HS-27A (cell line): ENCODE results near the gene GPC3.

Source experiments
- DNase-seq: peaks from one replicate; pipeline ENCODE4 v3.0.0-alpha.2; 2012; ENCODE audit warnings: low read depth, missing footprints

Gene GPC3

GRCh38 chrX:133840415-133840814, 145.0 kb downstream of the GPC3 start:
- no peak for DNase-seq

GRCh38 chrX:133838761-133839676, 146.4 kb downstream of the GPC3 start:
- peak; percentile 1 for DNase-seq

- no peak for DNase-seq
Measured at GRCh38 chrX:133837091-133837490, 148.3 kb downstream of the GPC3 start.

DNA sequence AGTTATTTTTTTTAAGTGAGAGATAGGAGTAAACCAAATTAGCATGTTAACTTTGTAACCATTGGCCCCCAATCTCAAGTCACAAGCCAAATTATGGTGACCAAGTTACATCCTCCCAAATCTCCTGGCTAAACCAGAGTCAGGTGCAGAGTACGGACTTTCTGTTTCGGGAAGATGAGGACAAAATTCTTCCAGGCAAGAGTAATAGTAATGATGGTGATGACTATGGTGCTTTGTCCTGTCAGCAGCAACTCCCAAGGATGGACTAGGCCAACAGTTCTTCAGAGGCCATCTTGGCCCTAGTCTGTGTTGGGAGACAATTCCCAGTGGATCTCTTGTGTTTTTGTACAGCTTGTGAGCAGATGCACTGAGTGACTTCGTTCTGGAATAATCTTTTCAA, 148.8 kb downstream of the GPC3 start:
- DNase-seq: no peak

- DNase-seq: no peak
Measured at GRCh38 chrX:133834771-133835170, 150.6 kb downstream of the GPC3 start.

GRCh38 chrX:133819546-133819945, 165.8 kb downstream of the GPC3 start:
- no peak for DNase-seq

GRCh38 chrX:133818019-133818418, 167.4 kb downstream of the GPC3 start:
- no peak for DNase-seq

GRCh38 chrX:133815496-133815895, 169.9 kb downstream of the GPC3 start:
- no peak for DNase-seq

DNA sequence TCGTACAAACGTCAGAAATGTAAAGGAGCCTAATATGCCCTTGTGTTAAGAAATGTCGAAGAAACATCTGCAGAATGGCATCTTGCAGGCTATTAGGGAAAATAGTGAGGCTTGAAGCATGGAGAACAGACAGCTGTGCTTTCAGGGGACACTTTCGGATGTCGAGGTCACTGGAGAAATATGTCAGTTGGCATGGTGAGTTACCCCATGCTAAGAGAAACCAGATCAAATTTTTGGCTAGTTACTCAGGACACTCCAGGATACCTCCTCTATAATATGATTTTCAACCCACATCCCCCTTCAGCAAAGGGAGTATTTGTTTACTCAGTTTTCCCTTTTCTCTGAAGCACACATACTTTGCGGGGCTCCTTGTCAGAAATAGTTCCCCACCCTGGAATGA, 171.4 kb downstream of the GPC3 start:
- DNase-seq: no peak

DNA sequence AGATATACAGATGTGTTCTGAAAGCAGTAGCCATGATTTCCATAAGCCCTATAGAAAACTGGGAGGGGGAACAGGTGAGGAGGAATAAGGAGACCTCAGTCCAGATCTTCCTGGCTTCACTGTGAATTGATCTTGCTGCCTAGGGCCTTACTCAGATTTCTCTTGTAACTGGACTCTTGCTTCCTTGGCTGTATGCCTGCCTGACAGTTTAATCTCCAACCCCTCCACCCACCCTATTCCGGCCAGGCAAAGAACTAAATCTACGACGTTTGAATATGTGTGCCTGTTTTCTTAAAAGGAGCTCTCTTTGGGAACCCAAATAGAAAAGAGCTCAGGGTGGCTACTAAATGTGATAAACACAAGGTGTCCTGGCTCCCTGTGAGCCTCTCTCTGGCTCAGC, 173.0 kb downstream of the GPC3 start:
- no peak for DNase-seq

- DNase-seq: no peak
Measured at GRCh38 chrX:133810925-133811324, 174.5 kb downstream of the GPC3 start.

DNA sequence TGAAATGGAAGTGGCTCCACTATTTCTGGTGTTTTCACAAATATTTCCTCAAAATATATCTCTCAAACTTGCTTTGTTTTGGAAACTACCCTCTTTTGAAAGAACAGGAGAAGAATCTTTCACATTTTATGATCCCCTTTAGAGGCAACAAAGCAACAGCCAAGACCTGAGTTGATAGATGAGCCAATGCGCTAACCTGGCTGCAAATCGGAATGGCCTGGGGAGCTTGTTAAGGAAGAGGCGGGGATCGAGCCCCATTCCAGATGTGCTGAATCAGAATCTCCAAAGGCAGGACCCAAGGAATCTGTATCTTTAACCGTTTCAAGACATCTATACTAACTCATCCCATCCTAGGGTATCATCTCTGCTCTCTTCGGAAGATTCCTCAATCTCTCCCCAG, 181.3 kb downstream of the GPC3 start:
- no peak for DNase-seq

- no peak for DNase-seq
Measured at GRCh38 chrX:133796282-133796681, 189.1 kb downstream of the GPC3 start.

- DNase-seq: no peak
Measured at GRCh38 chrX:133794126-133794525, 191.3 kb downstream of the GPC3 start.

DNA sequence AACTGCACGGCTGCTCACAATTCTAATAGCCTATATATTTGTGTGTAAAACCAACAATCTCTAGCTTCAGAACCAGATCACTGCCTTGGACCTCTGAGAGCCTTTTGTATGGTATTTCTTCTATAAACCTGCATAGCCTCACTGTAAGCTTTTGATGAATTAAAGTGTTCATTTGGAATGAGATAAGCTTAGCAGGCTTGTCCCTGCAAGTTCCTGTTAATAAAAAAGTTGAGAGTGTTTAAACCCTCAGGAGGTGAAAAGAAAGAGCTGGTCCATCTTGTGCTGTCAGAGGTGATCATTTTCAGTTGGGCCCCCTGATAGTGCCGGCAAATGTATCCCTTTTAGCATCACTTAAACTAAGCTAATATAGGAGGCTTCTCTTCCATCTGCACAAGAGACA, 191.8 kb downstream of the GPC3 start:
- no peak for DNase-seq

GRCh38 chrX:133792198-133792953, 193.0 kb downstream of the GPC3 start:
- DNase-seq: peak; percentile 9

DNA sequence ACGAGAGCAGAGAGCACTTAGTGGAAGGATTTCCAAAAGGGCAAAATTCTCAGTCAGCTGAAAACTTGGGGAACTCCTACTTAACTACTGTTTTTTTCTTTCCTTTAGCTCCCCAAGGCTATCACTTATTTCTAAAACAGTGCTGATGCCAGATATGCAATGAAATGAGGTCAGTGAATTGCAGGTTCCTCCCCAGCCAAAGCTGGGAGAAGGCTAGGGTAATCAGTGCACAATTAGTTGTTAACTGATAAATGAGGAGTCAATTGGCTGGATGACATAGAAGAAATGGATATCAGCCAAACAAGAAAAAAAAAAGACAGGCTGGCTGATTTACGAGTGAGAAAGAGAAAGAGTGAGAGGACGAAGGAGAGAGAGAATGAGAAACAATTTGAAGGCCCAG, 195.6 kb downstream of the GPC3 start:
- no peak for DNase-seq

GRCh38 chrX:133786382-133786781, 199.0 kb downstream of the GPC3 start:
- no peak for DNase-seq

- no peak for DNase-seq
Measured at GRCh38 chrX:133783274-133783673, 202.1 kb downstream of the GPC3 start.

DNA sequence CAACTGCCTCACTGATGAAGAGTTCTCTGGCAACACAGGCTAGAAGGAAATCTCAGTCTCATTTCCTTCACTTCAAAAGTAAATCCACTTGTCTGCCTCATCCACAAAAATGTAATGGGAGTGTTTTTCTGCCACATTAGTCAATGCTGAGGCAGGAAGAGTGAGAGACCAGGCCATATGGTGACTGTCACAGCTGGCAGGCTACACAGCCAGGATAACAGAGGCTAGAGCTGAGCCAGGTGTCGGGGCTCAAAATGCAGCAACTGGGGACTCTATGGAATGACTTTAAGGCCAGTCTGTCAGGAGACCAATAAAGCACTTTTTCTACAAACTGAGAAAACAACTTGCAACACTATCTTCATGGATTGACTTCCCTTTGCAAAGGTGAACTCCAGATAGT, 204.2 kb downstream of the GPC3 start:
- DNase-seq: no peak

GRCh38 chrX:133776072-133776471, 209.3 kb downstream of the GPC3 start:
- no peak for DNase-seq

- no peak for DNase-seq
Measured at GRCh38 chrX:133774807-133775206, 210.6 kb downstream of the GPC3 start.

DNA sequence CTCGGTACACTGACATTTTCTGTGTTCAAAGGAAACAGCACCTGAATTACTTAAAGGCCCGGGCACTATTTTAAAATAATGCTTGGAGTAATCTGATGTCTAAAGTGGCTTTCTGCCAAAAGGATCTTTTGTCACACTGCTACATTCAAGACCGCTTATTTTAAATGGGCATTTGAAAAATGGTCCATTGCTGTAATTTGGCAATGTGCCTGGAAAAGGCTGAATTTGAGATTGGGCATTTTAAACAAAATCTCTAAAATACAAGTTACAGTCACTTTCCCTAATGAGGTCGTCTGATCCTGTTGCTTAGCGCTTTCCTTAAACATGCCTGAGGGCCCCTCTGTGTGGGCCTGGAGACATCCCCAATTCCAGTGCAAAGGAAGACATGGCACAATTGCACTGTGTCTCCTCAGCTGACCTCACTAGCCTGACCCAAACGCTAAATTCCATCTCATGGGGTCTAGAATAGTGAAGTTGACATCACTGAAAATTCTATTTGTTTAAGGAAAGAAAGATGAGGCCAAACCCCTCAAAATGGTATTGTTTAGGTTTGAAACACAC, 214.2 kb downstream of the GPC3 start:
- no peak for DNase-seq
